HG03025 (cell line): Measurements from ENCODE around the gene C2CD4C.
"Not testable (repeated sequence)": the region's sequence is repeated elsewhere in the genome, so short reads cannot be mapped to it uniquely, and the experiment has no call there.

Experiments used
- ATAC-seq: cut with Tn5 transposase; IDR thresholded peaks from one replicate; pipeline ENCODE4 v1.9.1; 2021; ENCODE audit warnings: mild to moderate bottlenecking, moderate library complexity; ENCODE audit not compliant: unreplicated experiment, low FRiP score

The C2CD4C gene

DNA sequence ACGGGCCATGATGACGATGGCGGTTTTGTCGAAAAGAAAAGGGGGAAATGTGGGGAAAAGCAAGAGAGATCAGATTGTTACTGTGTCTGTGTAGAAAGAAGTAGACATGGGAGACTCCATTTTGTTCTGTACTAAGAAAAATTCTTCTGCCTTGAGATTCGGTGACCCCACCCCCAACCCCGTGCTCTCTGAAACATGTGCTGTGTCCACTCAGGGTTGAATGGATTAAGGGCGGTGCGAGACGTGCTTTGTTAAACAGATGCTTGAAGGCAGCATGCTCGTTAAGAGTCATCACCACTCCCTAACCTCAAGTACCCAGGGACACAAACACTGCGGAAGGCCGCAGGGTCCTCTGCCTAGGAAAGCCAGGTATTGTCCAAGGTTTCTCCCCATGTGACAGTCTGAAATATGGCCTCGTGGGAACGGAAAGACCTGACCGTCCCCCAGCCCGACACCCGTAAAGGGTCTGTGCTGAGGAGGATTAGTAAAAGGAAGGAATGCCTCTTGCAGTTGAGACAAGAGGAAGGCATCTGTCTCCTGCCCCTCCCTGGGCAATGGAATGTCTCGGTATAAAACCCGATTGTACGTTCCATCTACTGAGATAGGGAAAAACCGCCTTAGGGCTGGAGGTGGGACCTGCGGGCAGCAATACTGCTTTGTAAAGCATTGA, 22.2 kb downstream of the C2CD4C start:
- not testable (repeated sequence) for ATAC-seq

DNA sequence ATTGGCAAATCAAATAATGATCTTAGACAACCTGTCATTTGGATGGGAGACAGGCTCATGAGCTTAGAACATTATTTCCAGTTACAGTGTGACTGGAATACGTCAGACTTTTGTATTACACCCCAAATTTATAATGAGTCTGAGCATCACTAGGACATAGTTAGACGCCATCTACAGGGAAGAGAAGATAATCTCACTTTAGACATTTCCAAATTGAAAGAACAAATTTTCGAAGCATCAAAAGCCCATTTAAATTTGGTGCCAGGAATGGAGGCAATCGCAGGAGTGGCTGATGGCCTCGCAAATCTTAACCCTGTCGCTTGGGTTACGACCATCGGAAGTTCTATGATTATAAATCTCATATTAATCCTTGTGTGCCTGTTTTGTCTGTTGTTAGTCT, 22.8 kb downstream of the C2CD4C start:
- not testable (repeated sequence) for ATAC-seq

DNA sequence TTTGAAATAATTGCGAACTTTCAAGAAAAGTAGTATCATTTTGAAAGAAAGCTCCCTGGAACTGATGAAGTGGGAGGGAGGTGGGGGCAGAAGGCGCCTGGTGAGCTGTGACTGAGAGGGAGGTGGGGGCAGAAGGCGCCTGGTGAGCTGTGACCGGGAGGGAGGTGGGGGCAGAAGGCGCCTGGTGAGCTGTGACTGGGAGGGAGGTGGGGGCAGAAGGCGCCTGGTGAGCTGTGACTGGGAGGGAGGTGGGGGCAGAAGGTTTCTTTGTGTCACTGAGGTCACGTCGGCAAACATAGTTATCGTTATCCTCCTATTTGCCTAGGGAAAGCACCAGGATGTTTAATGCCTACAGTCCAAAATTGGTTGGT, 24.2 kb downstream of the C2CD4C start:
- no peak for ATAC-seq

DNA sequence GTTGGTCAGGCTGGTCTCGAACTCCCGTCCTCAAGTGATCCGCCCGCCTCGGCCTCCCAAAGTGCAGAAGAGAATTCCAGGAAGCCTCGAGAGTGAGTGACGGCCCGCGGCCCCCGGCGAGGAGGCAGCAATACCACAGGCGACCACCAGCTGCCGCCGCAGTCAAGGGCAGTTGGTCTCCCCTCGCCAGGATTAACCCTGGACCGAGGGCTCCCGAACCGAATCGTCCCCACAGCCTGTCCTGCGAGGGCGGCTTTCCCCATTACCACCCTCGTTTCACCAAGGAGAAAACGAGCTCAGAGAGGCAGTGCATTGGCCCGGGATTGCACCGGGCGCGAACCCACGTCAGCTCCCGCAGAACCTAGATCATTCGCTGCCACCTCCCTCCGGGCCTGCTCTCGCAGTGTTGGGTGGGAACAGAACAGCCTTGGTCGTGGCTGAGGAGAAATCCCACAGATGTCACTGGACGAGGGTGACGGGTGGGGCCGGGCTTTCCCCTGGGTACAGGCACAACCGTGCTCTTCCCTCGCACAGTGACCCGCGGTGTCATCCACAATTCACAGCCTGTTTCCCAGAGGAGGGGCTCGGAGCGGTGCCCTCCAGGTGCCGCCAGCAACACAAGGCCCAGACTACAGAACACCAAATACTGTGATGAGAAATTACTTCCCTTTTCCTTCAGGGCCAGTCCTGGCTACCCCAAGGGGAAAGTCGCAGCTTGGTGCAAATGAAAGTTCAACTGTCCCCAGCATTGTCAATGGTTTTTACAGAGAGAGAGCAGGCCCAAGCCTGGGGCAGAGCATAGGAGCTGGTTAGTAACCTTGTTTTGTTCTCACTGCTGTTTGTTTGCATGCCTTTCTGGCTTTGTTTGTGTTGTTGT, 24.8 kb downstream of the C2CD4C start:
- no peak for ATAC-seq

DNA sequence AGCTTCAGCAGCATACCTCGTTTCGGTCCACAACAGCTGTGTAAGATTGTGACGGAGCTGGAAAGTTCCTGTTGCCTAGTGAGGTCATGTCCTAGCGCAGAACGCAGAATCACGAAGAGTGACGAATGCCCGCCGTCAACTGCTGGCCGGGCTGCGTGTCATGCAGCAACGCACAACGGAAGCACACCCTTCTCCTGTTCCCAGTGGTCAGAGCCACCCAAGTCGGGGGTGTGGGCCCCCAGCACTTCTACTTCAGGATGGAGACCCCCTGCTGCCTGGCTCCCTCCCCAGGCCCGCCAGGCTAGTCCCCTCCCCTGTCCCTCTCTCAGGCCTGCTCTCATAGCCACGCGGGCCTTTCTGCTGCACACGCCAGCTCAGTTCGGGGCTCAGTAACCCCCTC, 25.9 kb downstream of the C2CD4C start:
- no peak for ATAC-seq

DNA sequence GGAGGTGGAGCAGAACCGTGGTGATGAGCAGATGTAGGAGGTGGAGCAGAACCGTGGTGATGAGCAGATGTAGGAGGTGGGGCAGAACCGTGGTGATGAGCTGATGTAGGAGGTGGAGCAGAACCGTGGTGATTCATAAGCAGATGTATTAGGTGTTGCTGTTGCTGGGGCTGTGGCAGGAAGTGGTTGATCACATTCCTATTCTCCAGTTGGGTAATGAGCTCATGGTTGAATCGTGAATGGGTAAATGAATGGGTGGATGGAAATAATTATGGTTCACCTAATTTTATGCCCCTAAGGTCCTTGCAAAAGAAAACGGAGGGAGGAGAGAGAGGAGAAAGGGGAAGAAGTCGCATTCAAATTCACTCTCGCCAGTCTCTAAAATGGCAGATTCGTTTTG, 26.4 kb downstream of the C2CD4C start:
- ATAC-seq = not testable (repeated sequence)

DNA sequence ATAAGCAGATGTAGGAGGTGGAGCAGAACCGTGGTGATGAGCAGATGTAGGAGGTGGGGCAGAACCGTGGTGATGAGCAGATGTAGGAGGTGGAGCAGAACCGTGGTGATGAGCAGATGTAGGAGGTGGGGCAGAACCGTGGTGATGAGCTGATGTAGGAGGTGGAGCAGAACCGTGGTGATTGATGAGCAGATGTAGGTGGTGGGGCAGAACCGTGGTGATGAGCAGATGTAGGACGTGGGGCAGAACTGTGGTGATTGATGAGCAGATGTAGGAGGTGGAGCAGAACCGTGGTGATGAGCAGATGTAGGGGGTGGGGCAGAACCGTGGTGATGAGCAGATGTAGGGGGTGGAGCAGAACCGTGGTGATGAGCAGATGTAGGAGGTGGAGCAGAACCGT, 27.0 kb downstream of the C2CD4C start:
- not testable (repeated sequence) for ATAC-seq

DNA sequence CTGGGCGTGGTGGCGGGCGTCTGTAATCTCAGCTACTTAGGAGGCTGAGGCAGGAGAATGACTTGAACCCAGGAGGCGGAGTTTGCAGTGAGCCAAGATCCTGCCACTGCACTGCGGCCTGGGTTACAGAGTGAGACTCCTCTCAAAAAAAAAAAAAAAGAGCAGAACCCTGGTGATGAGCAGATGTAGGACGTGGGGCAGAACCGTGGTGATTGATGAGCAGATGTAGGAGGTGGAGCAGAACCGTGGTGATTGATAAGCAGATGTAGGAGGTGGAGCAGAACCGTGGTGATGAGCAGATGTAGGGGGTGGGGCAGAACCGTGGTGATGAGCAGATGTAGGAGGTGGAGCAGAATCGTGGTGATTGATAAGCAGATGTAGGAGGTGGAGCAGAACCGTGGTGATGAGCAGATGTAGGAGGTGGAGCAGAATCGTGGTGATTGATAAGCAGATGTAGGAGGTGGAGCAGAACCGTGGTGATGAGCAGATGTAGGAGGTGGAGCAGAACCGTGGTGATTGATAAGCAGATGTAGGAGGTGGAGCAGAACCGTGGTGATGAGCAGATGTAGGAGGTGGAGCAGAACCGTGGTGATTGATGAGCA, 28.2 kb downstream of the C2CD4C start:
- not testable (repeated sequence) for ATAC-seq

DNA sequence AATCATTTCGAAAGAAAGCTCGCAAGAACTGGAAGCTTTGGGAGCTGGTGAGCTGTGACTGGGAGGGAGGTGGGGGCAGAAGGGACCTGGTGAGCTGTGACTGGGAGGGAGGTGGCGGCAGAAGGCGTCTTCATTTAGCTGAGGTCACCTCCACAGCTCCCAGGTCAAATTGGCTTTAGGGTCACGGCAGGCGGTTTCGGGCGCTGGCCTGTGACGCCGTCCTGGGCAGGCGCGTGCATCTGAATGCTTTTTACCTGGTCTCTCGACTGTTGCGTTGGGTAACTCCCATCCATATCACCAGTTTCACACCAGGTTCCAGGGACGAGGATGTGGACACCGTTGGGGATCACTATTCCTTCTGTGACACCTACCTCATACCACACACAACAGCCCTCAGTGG, 29.2 kb downstream of the C2CD4C start:
- ATAC-seq = no peak

DNA sequence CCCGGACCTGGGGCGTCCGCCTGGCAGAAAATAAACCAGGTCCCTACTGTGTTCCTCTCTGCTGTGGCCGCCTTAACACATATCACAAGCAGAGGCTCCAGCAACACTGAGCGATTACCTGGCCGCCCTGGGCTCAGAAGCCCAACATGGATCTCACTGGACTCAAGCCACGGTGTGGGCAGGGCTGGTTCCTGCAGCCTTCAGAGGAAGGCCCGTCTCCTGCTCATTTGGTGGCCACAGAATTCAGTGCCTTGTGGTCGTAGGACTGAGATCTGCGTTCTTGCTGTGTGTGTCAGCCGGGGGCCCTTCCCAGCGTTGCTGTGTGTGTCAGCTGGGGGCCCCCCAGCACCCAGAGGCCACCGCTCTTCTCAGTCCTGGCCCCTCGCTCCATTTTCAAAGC, 30.2 kb downstream of the C2CD4C start:
- no peak for ATAC-seq

DNA sequence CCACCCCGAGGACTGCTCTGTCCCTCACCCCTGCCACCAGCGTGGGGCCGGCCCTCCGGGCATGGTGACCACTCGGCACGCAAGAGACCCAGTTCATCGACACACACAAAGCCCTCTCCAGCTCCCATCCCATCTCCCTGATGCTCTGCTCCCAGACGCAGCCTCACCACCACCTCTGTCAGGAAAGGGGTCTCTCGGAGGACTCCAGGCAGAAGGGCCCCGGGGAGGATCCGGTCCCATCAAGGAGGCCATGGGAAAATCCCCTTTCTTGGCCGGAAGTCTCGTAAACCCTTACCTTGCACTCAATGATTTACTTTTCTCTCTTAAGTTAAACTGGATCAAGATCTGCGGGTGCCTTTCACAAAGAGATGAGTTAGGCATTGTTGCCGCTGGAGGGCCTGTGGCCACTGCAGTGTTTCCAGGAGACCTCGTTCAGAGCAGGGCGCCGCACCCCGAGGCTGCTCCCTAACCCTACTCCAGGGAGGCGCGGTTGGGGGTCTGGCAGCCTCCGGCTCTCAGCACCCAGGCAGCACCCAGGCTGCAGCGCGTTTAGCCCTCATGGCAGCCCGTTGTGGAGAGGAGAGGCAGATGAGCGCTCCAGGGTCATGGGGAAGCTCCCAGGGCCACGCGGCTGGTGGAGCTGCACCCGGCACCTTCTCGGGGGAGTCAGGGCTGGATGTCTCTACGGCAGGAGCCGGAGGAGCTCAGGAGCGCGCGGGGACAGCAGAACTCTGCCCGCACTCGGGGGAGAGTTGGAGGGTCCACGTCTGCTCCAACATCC, 31.0 kb downstream of the C2CD4C start:
- ATAC-seq = no peak

DNA sequence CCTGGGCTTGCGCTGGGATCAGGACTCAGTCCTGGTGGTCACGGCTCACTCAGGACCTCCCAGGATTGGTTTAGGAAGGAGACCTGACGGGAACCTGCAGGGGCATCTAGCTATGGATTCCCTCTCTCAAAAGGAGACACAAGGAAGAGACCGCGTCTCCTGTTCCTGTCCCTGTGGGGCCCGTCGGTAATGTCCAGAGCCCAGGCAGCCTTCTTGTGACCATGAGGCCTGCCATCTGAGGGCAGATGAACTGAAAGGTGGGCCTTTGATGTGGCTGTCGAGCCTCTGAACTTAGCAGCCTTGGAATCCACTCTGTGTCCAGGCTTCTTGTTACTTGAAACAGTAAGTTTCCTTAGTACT, 32.9 kb downstream of the C2CD4C start:
- no peak for ATAC-seq

DNA sequence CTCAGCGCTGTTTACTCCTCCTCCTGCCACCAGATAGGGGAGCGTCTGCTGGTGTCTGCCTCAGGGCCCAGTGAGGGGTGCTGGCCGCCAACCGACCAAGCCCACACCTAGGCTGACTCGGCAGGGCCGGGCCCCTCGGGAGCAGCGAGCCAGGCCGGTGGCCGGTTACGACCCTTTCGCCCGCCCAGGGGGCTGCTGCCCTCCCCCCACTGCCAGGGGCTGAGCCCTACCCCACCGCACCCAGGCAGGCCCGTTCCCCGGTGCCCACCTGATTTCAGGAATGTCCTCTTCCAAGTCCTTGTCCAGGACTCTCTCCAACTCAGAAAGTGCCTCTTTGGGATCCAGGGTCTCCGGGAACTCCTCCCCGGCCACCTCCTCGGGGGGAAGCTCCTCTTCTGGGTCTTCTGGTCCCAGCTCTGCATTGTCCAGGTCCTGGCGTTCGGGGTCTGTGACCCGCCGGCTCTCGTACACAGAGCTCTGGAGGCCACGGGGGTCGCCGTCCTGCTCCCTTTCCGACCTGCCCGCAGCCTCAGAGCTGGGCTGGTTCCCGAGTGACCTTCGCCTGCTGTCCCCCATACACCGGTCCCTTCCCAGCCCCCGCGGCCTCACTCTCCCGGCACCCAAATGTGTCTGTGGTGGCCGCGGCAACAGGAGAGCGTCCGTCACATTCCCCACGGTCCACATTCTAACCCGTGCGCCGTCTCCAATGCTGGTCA, 33.4 kb downstream of the C2CD4C start:
- no peak for ATAC-seq

DNA sequence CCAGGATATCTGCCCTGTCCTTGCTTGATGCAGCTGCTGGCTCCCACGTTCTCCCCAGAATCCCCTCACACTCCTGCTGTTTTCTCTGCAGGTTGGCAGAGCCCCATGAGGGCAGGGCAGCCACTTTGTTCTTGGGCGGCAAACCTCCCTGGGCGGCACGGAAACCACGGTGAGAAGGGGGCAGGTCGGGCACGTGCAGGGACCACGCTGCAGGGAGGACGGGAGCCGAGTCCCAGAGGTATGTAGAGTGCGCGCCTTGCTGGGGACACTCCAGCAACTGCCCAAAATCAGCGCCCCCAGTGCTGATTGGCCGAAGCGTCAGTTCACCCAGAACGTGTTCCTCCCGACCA, 34.1 kb downstream of the C2CD4C start:
- no peak for ATAC-seq

DNA sequence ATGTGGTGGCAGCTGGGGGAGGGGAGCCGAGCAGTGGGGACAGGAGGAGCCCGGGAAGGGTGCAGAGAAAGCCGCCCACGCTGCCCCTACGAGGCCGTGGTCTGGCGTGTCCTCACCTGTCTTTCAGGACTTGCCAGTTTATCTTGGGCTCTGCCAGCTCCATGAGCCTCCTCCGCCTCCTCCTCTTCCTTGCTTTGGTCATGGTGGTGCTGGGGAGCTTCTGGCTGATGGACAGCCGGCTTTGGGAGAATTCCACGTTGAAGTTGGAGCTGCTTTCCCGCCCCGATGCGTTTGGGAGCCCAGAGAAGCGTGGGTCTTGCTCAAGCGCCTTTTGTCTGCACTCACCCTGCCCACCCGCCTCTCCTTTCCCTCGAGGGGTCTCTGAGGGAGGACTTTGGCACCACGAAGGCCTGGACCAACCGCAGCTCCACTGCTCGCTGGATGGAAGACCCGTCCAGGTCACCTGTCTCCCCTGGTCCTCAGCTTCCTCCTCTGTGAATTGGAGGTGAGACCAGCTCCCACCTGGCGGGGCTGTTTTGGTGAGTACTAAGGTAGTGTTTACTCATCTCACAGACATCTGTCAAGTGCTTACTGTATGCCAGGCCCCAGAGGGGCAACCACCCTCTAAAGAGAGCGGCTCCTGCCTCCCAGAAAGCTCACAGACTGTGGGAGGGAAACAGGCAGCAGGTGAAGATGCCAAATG, 34.6 kb downstream of the C2CD4C start:
- no peak for ATAC-seq

DNA sequence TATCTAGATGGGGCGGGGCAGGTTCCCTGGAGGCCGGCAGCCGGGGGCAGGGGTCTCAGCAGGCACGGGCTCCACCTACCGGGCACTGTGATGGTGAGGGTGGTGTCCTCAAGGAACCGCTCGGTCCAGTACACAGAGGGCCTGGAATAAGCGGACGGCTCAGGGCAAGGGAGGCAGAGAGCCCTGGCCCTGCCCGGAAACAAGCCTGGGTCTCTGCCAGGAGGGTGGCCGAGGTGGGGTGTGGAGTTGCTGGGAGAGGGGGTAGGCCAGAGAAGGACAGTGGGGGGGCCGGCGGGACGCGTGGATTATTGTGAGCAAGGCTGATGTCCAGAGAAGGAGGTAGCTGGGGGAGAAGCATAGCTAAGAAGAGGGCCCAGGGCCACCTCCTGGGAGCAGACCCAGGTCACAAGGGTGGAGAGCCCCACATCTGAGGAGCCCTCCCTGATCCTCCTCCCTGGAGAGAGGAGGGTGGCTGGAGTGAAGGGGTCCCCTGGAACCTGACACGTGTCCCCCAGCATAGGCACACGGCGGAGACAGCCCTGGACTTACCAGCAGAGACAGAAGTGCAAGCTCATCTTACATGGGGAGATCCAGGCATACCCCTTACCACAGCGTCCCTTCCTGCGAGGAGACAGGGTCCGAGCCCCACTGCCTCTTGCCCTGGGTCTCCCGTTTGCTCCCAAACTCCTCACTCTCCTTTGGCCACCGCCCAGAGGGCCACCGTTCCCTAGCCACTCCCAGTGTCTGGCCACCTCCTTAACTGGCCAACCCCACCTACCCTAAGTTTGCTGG, 35.4 kb downstream of the C2CD4C start:
- ATAC-seq = no peak

DNA sequence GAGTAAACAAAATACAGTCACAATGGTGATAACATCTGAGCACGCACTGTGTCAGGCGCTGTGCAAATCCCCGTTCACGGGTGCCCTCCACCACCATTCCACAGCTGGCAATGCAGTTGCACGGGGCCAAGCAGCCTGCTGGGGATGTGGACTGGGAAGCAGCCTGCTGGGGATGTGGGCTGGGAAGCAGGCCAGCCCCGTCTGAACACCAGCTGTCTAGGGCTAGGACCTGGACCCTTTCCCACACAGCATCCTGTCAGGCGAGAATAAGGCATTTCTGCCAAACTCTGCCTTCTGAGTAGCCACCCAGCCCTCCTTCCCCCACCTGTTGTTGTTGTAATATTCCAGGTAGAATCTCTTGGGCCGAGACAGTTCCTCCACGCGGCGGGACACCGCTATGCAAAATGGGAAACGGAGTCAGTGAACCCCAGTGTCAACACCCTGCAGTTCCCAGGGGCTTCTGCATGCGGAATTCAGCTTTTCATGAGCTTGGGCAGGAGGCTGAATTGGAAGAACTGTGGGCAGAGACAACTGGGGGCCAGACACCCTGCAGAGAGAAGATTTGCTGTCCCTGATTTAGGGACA, 36.5 kb downstream of the C2CD4C start:
- no peak for ATAC-seq

DNA sequence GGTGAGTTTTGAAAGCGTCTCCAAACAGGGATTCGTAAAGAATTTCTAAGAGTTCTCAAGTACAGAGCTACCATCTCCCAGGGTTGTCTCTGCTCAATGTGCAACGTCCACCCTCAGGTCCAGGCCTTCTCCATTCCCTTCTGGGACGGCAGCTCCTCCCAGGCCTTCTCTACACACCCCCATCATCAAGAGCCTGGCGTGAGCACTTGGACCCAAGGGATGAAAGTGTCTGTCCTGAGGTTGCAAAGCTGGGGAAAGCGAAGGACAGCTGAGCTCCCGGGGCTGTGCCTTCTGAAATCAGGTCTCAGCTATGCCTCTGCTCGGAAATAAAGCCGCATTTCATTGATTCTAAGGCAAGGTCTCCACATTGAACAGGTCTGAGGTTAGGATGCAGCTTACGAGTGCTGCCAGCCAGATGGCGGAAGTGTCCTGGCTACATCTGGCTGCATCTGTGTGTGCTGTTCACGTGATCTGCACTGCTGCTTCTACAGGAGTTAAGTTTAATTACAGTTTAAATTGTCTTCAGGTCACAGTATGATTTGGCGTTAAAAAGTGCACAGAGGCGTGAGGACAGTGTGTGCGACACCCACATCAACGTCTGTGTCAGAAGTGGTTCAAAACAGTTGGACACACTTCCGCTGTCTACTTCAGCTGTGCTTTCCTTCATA, 37.3 kb downstream of the C2CD4C start:
- no peak for ATAC-seq
